HG02943 (cell line): ENCODE results near the gene SEPTIN2.
"Not testable (repeated sequence)": the region's sequence is repeated elsewhere in the genome, so short reads cannot be mapped to it uniquely, and the experiment has no call there.

ENCODE experiments used
- ATAC-seq: cut with Tn5 transposase; IDR thresholded peaks from one replicate; pipeline ENCODE4 v1.9.1; 2021; ENCODE audit warnings: mild to moderate bottlenecking, low read depth, moderate library complexity; ENCODE audit not compliant: unreplicated experiment

The SEPTIN2 gene

GRCh38 chr2:241375300-241375699 lies 59.6 kb downstream of the SEPTIN2 start:
- no peak for ATAC-seq

GRCh38 chr2:241376808-241377207 lies 61.1 kb downstream of the SEPTIN2 start:
- ATAC-seq = no peak

GRCh38 chr2:241378816-241379215 lies 63.1 kb downstream of the SEPTIN2 start:
- ATAC-seq = no peak

DNA sequence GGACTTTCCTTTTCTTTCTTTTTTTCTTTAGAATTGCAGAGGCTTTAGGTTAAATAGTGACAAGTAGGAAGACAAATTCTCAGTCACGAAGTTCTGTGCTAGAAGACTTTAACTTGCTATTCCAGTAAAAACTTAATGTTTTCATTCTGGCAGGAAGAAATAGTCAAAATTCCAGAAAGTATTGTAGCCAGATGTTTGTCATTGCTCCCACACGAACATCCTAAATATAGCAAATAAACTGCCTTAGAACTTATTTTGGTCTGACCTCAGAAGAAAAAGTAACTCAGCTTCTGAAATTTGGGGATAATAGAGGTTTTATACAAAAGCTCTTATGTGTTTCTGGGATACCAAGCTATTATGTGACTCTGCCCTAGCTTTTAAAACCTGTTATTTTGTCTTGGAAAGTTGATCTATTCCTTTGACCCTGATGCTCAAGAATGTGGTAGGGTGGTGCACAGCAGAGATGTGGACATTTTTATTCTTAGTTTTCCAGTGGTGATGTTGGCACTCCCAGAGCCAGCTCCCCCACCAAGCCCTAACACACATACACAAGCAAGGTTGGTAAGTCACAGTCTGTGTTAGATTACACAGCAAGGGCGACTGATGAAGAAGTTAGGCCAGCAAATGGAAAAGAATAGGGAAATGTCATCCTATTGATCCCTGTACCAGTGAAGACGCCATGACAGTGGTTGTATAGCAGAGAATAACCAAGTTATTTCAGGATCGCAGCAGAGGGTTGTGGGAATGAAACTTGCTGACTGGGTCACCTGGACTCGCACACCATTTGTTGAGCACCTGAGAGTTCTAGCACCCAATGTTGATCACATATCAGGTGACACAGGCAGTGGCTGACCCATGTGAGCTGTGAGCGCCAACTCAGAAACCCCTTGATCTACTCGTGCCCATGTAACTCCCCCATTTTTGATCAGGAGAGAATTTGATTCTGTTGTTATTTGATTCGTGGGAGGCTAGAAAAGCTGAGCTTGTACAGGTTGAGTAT lies 64.1 kb downstream of the SEPTIN2 start:
- ATAC-seq = no peak

DNA sequence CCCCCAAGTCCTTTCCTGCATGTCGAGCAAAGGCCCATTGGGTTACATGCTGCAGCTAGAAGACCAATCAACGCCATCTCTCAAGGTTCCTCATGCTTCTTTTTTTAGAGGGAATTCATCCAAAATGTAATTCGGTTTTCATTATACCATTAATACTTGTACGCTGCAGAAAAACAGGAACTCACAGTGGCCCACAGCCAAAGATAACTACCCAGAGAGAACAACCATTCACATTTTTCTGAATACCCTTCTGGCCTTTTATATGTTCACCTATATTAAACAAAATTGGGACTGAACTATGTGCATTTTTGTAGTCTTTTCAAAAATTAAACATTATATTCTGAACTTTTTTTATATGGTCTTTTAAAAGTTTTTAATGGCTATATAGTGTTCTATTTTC lies 66.1 kb downstream of the SEPTIN2 start:
- no peak for ATAC-seq

DNA sequence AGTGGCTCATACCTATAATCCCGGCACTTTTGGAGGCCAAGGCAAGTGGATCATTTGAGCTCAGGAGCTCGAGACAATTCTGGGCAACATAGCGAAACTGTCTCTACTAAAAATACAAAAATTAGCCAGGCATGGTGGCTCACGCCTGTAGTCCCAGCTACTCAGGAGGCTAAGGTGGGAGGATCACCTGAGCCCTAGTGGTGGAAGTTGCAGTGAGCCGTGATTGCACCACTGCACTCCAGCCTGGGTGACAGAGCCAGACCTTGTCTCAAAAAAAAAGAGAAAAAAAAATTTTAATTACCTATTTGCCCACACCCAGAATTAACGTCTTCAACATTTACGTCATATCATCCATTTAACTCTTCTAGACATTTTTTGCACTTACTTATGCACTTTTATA lies 69.7 kb downstream of the SEPTIN2 start:
- ATAC-seq = not testable (repeated sequence)

DNA sequence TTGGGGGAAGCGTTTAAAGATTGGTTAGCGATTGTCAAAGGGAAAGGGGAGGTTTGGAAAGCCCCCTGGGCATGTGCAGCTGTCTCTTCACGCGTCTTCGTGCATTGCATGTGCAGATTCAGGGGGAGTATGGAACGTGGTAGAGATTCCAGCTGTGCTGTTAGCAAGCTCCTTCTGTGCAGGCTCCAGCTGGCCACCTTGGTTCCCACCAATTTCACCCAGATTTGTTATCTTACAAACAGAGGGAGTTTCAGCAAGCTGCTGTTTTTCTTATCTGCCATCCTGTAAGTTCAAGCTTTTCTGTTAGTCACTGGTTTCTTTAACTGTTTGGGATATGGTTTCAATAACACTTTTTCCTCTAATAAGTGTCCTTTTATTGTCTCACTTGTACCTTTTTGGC lies 70.8 kb downstream of the SEPTIN2 start:
- no peak for ATAC-seq

DNA sequence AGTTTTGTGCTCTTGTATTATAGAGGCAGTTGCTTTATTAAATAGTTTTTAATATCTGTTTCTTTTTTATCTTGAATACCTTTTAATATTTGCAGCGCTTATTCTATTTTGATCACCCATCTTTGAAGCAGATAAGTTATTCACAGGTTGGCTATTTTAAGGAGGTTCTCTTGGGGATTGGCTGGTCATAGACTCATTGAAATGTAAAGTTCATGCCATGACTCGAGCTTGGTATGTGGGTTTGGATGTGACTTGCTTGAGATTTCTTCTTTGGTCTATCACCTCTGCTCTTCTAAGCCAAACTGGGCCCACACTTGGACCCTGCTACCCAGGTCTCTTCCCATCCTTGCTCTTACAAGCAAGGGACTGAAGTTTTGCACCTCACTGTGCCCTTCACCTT lies 74.0 kb downstream of the SEPTIN2 start:
- no peak for ATAC-seq

DNA sequence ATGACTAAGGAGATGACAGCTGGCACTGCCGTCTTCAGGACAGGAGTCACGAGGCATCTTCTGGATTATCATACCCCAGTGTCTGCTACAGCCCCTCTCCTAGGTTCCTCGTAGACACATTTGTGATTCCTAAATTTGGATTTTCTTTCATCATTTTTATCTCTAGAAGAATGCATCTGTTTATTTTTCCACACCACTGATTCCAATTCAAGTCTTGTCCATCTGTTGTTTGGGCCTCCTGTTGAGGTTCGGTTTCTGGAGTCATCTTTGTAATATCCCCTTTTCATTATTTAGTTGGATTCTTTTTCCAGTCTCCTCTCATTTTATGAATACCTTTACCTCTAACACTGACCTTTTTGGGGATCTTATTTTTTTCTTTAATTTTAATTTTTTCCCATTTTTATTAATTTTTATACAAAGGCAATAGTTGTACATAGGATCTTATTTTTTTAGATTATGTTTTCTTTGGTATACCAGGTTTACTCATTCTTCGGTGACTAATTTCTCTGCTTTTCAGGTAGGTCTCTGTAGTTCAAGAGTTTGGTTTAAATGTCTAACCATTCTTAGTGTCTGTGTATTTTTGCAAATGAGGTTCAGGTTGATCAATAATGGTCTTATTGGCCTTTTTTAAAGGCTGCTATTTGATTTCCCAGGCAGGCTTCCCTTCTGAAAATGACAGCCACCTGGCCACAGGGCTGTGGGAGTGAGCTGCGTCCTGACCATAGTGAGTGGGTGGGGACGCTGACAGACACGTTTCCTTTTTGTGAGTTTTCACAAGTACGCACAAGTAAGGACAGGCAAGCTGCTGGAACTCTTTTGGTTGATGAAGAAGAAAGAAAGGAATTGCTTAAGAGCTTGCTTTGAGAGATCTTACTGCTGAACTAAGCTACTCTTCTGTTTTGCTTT lies 74.8 kb downstream of the SEPTIN2 start:
- ATAC-seq = no peak

GRCh38 chr2:241391892-241392665 lies 76.4 kb downstream of the SEPTIN2 start:
- ATAC-seq = no peak

DNA sequence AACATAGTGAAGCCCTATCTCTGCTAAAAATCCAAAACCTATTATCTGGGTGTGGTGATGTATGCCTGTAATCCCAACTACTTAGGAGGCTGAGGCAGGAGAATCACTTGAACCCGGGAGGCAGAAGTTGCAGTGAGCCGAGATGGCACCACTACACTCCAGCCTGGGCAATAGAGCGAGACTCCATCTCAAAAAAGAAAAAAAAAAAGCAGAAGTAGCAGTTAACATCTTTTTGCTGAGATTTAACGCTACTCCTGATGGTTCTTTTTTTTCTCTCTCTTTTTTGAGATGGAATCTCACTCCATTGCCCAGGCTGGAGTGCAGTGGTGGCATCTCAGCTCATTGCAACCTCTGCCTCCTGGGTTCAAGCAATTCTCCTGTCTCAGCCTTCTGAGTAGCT lies 77.0 kb downstream of the SEPTIN2 start:
- ATAC-seq = not testable (repeated sequence)

DNA sequence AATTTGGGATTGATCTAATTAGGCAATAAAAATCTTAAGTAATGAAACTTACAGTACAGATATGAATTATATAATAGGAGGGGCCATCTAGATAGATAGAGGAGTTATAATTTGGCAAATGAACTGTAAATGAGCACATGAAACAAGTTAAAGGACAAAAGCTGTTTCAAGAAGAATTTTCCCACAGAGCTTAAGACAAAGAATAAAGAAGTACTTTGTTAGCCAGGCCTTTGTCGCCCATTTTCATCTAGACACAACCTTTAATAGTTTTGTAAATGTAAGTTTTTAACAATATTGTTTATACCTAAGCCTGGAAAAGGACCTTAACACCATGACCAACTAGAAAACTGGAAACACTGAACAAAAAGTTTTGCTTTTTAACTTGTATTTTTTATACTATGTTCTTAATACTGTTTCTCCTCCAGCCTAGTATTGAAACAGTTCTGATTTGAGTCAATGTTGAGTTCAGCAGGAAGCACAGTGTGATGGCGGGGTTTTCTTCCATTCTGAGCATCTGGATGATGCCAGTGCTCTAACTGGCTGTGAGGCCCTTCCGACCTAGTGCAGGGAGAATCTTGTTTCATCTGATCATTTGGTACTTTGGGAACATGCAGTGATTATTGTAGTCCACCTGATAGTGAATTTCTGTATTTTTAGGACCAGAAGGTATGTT lies 77.9 kb downstream of the SEPTIN2 start:
- ATAC-seq = no peak

DNA sequence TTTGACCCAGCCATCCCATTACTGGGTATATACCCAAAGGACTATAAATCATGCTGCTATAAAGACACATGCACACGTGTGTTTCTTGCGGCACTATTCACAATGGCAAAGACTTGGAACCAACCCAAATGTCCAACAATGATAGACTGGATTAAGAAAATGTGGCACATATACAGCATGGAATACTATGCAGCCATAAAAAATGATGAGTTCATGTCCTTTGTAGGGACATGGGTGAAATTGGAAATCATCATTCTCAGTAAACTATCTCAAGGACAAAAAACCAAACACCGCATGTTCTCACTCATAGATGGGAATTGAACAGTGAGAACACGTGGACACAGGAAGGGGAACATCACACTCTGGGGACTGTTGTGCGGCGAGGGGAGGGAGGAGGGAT lies 81.1 kb downstream of the SEPTIN2 start:
- ATAC-seq = not testable (repeated sequence)

GRCh38 chr2:241399941-241400922 lies 84.5 kb downstream of the SEPTIN2 start:
- no peak for ATAC-seq
